A549 (cell line): ENCODE measurements around the gene SNRNP25.

Experiments used
- CBX2 ChIP-seq: fragments of 200-600 bp; sonication (generic); IDR thresholded peaks from 2 replicates; pipeline ENCODE4 v1.6.1; 2016; ENCODE audit warnings: low read depth, mild to moderate bottlenecking, borderline replicate concordance
- EP300 ChIP-seq, 2 experiments: fragments of >200 bp; sonication (Bioruptor Twin); formaldehyde crosslinking; IDR thresholded peaks; 2 replicates in 1 of 2; 3 replicates in 1 of 2; pipeline ENCODE4 v1.6.1; 2016 to 2017
- JUNB ChIP-seq: fragments of >200 bp; sonication (Bioruptor Twin); formaldehyde crosslinking; IDR thresholded peaks from 2 replicates; pipeline ENCODE4 v1.6.1; 2016
- RAD21 ChIP-seq, 2 experiments: fragments of >200 bp in 1 of 2; sonication (Bioruptor Twin) in 1 of 2; formaldehyde crosslinking in 1 of 2; IDR thresholded peaks in 1 of 2; conservative IDR thresholded peaks in 1 of 2; 2 replicates in 1 of 2; 3 replicates in 1 of 2; pipeline ENCODE4 v1.6.1; 2012 to 2018; ENCODE audit warnings: inconsistent platforms in 1 of 2
- RARB ChIP-seq: fragments of 250-450 bp; sonication (Bioruptor Pico); IDR thresholded peaks from 2 replicates; pipeline ENCODE4 v1.8.0; 2021; ENCODE audit warnings: mild to moderate bottlenecking, moderate library complexity
- SMC3 ChIP-seq: fragments of >200 bp; sonication (Bioruptor Twin); formaldehyde crosslinking; IDR thresholded peaks from 3 replicates; pipeline ENCODE4 v1.6.1; 2018; ENCODE audit warnings: inconsistent platforms
- TF ChIP-seq, protein P1 (sequence below): fragments of >200 bp; sonication (Bioruptor Twin); formaldehyde crosslinking; IDR thresholded peaks from 3 replicates; pipeline ENCODE4 v1.5.1; 2016

DNA sequence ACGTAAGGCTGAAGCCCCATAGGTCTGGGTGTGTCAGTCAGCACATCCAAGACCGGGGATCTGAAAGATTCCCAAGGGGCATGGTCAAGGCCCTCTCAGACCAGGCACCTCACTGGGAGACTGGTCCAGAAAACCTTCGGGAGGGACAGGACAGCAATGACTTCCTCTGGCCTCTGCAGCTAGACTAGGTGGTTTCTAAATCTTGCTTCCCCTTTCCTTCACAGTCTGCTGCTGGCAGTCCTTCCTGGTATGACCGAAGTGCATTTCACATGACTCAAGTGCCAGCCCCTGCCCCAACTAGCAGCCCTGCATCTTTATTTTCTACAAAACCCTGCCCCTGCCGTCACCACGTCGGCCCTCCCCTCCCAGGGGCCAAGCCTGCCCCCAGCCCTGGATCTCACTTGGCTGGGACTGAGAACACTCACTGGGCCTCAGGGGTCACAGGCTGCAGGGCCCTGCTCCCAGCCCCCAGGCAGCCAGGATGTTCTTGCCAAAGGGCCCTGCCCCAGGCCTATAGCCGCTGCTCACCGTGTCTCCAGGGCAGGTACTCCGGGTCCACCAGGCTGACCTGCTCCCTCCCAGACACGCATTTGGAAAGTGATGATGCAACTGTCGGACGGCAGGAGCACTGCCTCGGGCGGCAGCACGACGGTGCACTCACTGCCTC is 18.5 kb upstream of the SNRNP25 start:
- no peak for TF ChIP-seq SMC3
- no peak for TF ChIP-seq CBX2
- TF ChIP-seq JUNB: no peak
- TF ChIP-seq EP300 (IDR thresholded peaks at IDR 0.05): no peak
- no peak for TF ChIP-seq RAD21 (conservative IDR thresholded peaks at IDR 0.05 in 1 of 2, IDR thresholded peaks at IDR 0.05 in 1 of 2)
- TF ChIP-seq RARB (CRISPR knock-in tag): no peak
- TF ChIP-seq, protein P1, sequence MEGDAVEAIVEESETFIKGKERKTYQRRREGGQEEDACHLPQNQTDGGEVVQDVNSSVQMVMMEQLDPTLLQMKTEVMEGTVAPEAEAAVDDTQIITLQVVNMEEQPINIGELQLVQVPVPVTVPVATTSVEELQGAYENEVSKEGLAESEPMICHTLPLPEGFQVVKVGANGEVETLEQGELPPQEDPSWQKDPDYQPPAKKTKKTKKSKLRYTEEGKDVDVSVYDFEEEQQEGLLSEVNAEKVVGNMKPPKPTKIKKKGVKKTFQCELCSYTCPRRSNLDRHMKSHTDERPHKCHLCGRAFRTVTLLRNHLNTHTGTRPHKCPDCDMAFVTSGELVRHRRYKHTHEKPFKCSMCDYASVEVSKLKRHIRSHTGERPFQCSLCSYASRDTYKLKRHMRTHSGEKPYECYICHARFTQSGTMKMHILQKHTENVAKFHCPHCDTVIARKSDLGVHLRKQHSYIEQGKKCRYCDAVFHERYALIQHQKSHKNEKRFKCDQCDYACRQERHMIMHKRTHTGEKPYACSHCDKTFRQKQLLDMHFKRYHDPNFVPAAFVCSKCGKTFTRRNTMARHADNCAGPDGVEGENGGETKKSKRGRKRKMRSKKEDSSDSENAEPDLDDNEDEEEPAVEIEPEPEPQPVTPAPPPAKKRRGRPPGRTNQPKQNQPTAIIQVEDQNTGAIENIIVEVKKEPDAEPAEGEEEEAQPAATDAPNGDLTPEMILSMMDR: no peak
